ENCODE measurements around the gene PACS1. TPM values are rescaled to one million over a fixed set of nuclear protein-coding genes. Genes with fewer than 3 reads are reported as not detected.

The PACS1 gene
- total RNA-seq, 1 donor from 2014 or later = 86.9 TPM

DNA sequence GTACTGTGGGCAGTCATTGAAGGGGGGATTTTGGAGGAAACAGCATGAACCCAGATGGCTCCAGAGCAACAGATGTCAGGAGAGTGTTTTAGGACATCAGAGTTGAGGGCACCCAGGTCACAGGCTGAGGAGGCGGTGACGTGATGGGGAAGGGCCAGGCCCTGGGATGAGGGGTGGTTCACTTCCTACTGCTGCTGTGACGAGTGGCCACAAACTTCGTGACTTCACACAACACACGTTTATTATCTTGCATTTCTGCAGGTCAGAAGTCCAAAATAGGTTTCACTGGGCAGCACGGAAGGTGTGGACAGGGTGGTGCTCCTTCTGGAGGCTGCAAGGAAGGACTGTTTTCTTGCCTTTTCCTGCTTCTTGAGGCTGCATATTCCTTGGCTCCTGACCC, 120.7 kb downstream of the PACS1 start:
- H3K79me2 ChIP-seq (ENCODE audit: insufficient read depth, low read length) = peaks cover 23% of the 10 kb centered on the region
- no peaks in the 10 kb centered on the region for H3K27me3 ChIP-seq (ENCODE audit: insufficient read depth, low read length)
- H3K27ac ChIP-seq (ENCODE audit: low read depth, low read length) = no peak overlapping the region
- no peaks in the 10 kb centered on the region for H3K36me3 ChIP-seq (ENCODE audit: insufficient read depth, low read length)
- peaks cover 16% of the 10 kb centered on the region for H3K4me1 ChIP-seq (ENCODE audit: insufficient read depth, low read length)
- H2AFZ ChIP-seq (ENCODE audit: low read depth, low read length) = no peak overlapping the region
- H3K4me2 ChIP-seq (ENCODE audit: low read length) = no peak overlapping the region
- no peak overlapping the region for H3K4me3 ChIP-seq (ENCODE audit: insufficient read depth, low read depth, low read length)
- no peaks in the 10 kb centered on the region for H3K27me3 Mint-ChIP-seq (ENCODE audit: low read depth, unreplicated experiment)
- no peak for FAIRE-seq
- H3K36me3 Mint-ChIP-seq (ENCODE audit: low read depth, unreplicated experiment) = peaks cover 14% of the 10 kb centered on the region
- no peak for TF ChIP-seq EZH2 (IDR thresholded peaks at IDR 0.05; ENCODE audit: insufficient read depth, low read length)
- TF ChIP-seq, protein P1, sequence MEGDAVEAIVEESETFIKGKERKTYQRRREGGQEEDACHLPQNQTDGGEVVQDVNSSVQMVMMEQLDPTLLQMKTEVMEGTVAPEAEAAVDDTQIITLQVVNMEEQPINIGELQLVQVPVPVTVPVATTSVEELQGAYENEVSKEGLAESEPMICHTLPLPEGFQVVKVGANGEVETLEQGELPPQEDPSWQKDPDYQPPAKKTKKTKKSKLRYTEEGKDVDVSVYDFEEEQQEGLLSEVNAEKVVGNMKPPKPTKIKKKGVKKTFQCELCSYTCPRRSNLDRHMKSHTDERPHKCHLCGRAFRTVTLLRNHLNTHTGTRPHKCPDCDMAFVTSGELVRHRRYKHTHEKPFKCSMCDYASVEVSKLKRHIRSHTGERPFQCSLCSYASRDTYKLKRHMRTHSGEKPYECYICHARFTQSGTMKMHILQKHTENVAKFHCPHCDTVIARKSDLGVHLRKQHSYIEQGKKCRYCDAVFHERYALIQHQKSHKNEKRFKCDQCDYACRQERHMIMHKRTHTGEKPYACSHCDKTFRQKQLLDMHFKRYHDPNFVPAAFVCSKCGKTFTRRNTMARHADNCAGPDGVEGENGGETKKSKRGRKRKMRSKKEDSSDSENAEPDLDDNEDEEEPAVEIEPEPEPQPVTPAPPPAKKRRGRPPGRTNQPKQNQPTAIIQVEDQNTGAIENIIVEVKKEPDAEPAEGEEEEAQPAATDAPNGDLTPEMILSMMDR (IDR thresholded peaks at IDR 0.05; ENCODE audit: insufficient read depth, low read depth, low read length) = no peak
- H3K4me3 Mint-ChIP-seq (ENCODE audit: unreplicated experiment) = no peak overlapping the region
- H3K4me1 Mint-ChIP-seq (ENCODE audit: low read depth, unreplicated experiment) = peaks cover 35% of the 10 kb centered on the region
- no peaks in the 10 kb centered on the region for H3K9me3 ChIP-seq (ENCODE audit: insufficient read depth, low read depth, low read length)
- no peak overlapping the region for H3K9ac ChIP-seq (ENCODE audit: low read length)
- H3K27ac Mint-ChIP-seq (ENCODE audit: unreplicated experiment) = no peak overlapping the region
- H3K9me3 Mint-ChIP-seq (ENCODE audit: unreplicated experiment) = peaks cover 3% of the 10 kb centered on the region
- no peak for DNase-seq (ENCODE audit: low read depth)
- H4K20me1 ChIP-seq (ENCODE audit: insufficient read depth, low read length) = peaks cover 46% of the 10 kb centered on the region

DNA sequence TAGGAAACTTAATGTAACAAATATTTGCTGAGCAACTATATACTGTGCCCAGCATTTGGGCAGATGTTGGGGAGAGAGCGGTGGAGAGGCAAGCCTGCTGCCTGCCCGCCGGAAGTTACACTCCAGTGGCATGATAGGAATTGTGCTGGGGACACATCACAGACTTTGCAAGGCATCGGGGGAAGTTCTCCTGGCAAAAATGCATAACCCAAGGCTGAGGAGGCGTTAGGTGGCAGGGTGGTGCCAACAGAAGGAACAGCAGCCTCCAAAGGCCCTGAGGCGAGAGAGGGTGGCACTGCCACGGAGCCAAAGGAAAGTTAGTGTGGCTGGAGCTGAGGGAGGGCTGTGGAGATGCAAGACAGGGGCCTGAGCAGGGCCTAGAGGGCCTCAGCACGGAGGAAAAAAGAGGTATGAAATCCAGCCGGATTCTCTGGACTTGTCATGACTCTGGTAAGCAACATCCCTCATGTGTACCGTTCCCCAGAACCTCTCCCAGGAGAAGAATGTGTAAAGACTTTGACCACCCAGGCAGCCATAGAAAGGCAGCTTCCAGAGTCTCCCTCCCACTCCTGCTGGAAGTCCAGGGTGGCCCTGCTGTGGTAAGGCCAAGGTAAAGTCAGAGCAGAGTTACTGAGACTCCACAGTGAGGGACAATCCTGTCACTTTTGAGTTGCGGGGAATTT, 122.2 kb downstream of the PACS1 start:
- no peaks in the 10 kb centered on the region for H3K27me3 Mint-ChIP-seq (ENCODE audit: low read depth, unreplicated experiment)
- H3K36me3 Mint-ChIP-seq (ENCODE audit: low read depth, unreplicated experiment) = peaks cover 8% of the 10 kb centered on the region
- FAIRE-seq (no peak), DNase-seq (ENCODE audit: low read depth) (peak; percentile 7)
- peaks cover 3% of the 10 kb centered on the region for H3K9me3 Mint-ChIP-seq (ENCODE audit: unreplicated experiment)
- no peaks in the 10 kb centered on the region for H3K9me3 ChIP-seq (ENCODE audit: insufficient read depth, low read depth, low read length)
- H3K27me3 ChIP-seq (ENCODE audit: insufficient read depth, low read length) = no peaks in the 10 kb centered on the region
- H4K20me1 ChIP-seq (ENCODE audit: insufficient read depth, low read length) = peaks cover 40% of the 10 kb centered on the region
- H3K4me1 Mint-ChIP-seq (ENCODE audit: low read depth, unreplicated experiment) = peaks cover 32% of the 10 kb centered on the region
- peak overlapping the region; percentile 36 for H3K4me3 Mint-ChIP-seq (ENCODE audit: unreplicated experiment)
- H3K36me3 ChIP-seq (ENCODE audit: insufficient read depth, low read length) = no peaks in the 10 kb centered on the region
- H3K4me3 ChIP-seq (ENCODE audit: insufficient read depth, low read depth, low read length) = no peak overlapping the region
- H2AFZ ChIP-seq (ENCODE audit: low read depth, low read length) = no peak overlapping the region
- no peak overlapping the region for H3K4me2 ChIP-seq (ENCODE audit: low read length)
- H3K27ac Mint-ChIP-seq (ENCODE audit: unreplicated experiment) = no peak overlapping the region
- H3K79me2 ChIP-seq (ENCODE audit: insufficient read depth, low read length) = peaks cover 12% of the 10 kb centered on the region
- no peak overlapping the region for H3K27ac ChIP-seq (ENCODE audit: low read depth, low read length)
- H3K9ac ChIP-seq (ENCODE audit: low read length) = no peak overlapping the region
- peaks cover 16% of the 10 kb centered on the region for H3K4me1 ChIP-seq (ENCODE audit: insufficient read depth, low read length)
- TF ChIP-seq, protein P1 (IDR thresholded peaks at IDR 0.05; ENCODE audit: insufficient read depth, low read depth, low read length) = no peak
- TF ChIP-seq EZH2 (IDR thresholded peaks at IDR 0.05; ENCODE audit: insufficient read depth, low read length) = no peak

DNA sequence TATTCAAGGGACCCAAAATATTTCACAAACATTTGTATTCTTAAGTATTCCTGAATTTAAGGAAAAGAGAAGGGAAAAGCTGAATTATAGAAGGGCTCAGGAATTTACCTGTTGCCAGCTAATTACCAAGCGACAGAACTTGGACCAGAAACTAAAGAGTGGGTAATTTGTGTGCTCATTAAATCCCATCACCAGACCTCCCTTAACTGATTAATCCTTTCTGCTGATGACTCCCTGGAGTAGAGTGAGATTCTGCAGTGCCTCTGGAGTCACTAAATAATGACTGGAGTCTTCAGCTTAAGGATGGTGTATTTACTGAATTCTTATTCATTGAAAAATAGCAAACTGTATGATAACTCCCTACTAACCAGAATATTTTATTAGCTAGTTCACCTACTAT, 124.3 kb downstream of the PACS1 start:
- Mint-ChIP-seq H3K27me3 (ENCODE audit: low read depth, unreplicated experiment) (no peaks in the 10 kb centered on the region), H3K36me3 (ENCODE audit: low read depth, unreplicated experiment) (peaks cover 12% of the 10 kb centered on the region), H3K4me3 (ENCODE audit: unreplicated experiment) (no peak overlapping the region), H3K27ac (ENCODE audit: unreplicated experiment) (no peak overlapping the region), H3K4me1 (ENCODE audit: low read depth, unreplicated experiment) (peaks cover 18% of the 10 kb centered on the region), H3K9me3 (ENCODE audit: unreplicated experiment) (peaks cover 1% of the 10 kb centered on the region)
- Histone ChIP-seq H2AFZ (ENCODE audit: low read depth, low read length) (no peak overlapping the region), H3K27me3 (ENCODE audit: insufficient read depth, low read length) (no peaks in the 10 kb centered on the region), H3K9ac (ENCODE audit: low read length) (no peak overlapping the region), H4K20me1 (ENCODE audit: insufficient read depth, low read length) (peaks cover 28% of the 10 kb centered on the region), H3K4me3 (ENCODE audit: insufficient read depth, low read depth, low read length) (no peak overlapping the region), H3K27ac (ENCODE audit: low read depth, low read length) (no peak overlapping the region), H3K4me2 (ENCODE audit: low read length) (no peak overlapping the region), H3K36me3 (ENCODE audit: insufficient read depth, low read length) (no peaks in the 10 kb centered on the region), H3K79me2 (ENCODE audit: insufficient read depth, low read length) (peaks cover 4% of the 10 kb centered on the region), H3K4me1 (ENCODE audit: insufficient read depth, low read length) (peaks cover 5% of the 10 kb centered on the region), H3K9me3 (ENCODE audit: insufficient read depth, low read depth, low read length) (no peaks in the 10 kb centered on the region)
- DNase-seq (ENCODE audit: low read depth) (no peak), FAIRE-seq (no peak)
- TF ChIP-seq, protein P1 (IDR thresholded peaks at IDR 0.05; ENCODE audit: insufficient read depth, low read depth, low read length) = no peak
- no peak for TF ChIP-seq EZH2 (IDR thresholded peaks at IDR 0.05; ENCODE audit: insufficient read depth, low read length)

All from astrocyte (in vitro differentiated cells and primary cell).